PFSK-1 (cell line): ENCODE data around the gene TMEM245.

Source experiments
- FOXP2 ChIP-seq: optimal IDR thresholded peaks from 2 replicates; pipeline ENCODE3; 2011; ENCODE audit warnings: borderline replicate concordance, control low read depth, inconsistent platforms; ENCODE audit not compliant: insufficient read depth; ENCODE audit errors: extremely low read length, extremely low read depth
- POLR2AphosphoS5 ChIP-seq: IDR thresholded peaks from 2 replicates; pipeline ENCODE4 v1.6.1; 2012; ENCODE audit warnings: low read depth, mild to moderate bottlenecking, control low read depth, low read length, moderate library complexity
- SIN3A ChIP-seq: IDR thresholded peaks from 2 replicates; pipeline ENCODE4 v1.6.1; 2012; ENCODE audit warnings: mild to moderate bottlenecking, low read length, moderate library complexity, borderline replicate concordance; ENCODE audit not compliant: insufficient read depth
- TAF1 ChIP-seq: IDR thresholded peaks from 2 replicates; pipeline ENCODE4 v1.6.1; 2012; ENCODE audit warnings: low read length, control low read depth, borderline replicate concordance; ENCODE audit not compliant: insufficient read depth

DNA sequence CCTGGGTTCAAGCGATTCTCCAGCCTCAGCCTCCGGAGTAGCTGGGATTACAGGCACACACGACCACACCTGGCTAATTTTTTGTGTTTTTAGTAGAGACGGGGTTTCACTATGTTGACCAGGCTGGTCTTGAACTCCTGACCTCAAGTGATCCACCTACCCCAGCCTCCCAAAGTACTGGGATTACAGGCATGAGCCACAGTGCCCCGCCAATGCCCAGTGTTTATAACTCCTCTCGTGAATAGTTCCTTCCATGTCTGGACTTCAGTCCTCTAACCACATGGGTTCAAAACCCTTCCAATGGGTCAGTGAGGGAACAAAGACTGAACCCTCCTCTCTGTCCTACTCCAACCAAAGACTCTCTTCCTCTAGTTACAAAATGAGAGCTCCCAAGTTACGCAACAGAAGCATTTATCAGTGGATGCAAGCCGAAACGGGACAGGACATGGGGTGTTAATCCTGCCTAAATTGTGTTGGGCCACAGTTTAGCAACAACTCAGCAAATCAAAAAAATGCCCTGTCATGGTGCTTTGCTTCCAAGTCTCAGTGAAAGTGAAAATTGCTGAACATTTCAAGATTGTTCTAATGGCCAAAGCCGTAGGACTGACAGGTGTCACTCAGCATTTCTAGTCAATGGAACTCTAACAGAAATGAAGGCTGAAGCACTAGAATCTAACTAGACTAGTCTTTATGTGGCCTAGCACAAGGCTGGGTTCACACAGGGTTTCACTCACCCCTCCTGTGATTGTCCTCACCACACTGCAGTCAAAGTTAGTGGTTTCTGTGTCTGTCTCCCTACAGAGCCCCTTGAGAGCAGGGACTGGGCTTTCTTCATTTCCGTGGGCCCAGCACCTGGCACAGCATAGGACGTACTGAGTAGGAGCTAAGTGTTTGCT, 3.2 kb upstream of the TMEM245 start:
- TF ChIP-seq POLR2AphosphoS5 = no peak
- TF ChIP-seq SIN3A = no peak
- no peak for TF ChIP-seq TAF1
- TF ChIP-seq FOXP2 = no peak
